GM19452 (cell line): Measurements from ENCODE around the gene DPF3.

Experiments
- ATAC-seq: cut with Tn5 transposase; IDR thresholded peaks from one replicate; pipeline ENCODE4 v1.9.1; 2021; ENCODE audit not compliant: unreplicated experiment

Gene DPF3

DNA sequence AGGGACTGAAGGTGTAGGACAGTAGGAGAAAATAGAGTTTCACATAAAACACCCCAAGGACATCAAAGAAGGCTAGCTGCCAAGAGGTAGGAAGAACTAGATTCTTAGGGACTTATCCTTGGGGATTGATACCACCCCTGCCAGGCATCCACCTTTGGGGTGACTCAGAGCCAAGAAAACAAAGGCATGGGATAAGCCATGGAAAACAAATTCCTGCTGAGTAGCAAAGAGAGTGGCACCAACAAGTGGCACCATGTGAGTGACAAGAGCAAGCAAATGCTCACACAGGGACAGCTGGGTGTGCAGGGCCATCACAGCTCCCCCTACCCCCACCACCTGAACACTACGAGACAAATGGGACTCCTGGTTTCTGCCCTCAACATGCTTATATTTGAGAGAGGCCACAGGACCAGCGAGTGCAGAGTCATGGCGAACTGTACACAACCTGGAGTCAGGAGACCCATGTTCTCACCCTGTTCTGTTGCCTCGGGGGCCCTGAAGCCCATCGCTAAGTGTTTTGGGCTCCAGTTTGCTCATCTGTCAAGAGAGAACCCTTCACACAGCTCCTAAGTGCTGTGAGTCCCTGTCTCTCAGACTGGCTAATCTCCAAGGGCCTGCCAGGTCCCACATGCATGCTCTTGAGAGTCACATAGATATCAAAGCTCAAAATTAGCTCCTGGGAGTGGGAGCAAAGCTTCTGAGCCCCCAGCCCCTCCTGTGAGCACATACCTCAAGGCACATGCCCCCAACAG is 91.9 kb downstream of the DPF3 start:
- no peak for ATAC-seq

DNA sequence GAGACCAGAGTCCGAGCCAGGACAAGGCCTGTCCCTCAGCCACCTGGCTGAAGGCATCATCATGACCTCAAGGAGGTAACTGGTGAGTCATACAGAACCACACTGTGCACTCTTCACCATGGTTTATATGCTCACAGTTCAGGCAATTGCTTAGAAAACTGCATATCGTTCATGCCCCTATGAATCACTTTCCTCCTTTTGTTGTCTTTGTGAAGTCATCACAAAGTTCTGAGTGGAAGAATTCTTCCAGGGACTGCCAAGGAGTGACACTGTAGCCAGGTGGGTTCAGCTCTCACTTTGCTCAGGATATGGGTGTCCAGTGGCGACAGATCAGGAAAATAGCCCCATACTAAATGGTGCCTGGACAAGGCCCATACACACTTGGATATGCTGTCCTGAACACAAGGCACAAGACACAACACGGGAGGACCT is 92.5 kb downstream of the DPF3 start:
- ATAC-seq, result no peak

DNA sequence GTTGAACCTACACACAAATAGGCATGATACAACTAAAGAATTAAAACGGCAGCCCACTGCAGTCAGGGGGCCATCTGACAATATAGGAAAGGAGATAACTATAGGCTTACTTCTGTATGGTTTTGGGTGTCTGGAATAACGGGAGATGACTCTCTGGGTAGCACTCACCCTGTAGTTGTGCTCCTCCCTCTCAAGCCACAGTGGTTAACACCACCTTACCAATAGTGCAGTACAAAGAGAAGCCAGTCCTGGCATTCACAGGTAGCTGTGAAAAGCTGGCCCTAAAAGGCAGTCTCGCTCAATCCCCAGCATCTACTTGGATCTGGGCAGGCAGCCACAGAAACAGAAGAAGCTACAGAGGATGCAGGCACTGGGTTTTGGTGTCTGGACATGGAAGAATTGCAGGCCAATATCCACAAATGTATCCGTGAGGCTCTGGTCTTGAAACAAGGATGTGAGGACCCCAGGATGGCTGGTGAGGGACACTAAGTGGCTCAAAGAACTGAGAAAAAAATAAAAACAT is 93.0 kb downstream of the DPF3 start:
- ATAC-seq, result no peak

DNA sequence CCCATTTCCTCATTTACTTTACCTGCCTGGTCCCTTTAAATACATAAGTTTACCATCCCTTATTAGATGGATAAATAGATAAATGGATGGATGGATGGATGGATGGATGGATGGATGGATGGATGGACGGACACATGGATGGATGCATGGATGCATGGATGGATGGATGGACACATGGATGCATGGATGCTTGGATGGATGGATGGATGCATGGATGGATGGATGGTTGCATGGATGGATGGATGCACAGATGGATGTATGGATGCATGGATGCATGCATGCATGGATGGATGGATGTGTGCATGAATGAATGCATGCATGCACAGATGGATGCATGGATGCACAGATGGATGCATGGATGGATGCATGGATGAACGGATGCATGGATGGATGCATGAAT is 93.6 kb downstream of the DPF3 start:
- no peak for ATAC-seq

DNA sequence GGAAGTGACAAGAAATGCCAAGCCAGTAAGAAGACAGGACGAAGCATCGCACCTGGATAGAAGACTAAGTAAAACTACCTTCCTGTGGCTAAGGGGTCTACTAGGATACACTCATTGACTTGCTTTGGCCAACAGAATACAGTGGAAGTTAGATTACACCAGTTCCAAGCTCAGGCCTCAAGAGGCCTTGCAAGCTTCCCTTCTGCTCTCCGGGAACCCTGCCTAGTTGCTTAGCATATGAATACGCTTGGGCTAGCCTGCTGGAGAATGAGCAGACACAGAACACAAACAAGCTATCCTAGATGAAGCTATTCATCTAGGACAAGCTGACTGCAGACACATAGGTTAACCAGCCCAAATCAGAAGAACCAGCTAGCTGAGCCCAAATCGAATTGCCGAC is 97.0 kb downstream of the DPF3 start:
- no peak for ATAC-seq

DNA sequence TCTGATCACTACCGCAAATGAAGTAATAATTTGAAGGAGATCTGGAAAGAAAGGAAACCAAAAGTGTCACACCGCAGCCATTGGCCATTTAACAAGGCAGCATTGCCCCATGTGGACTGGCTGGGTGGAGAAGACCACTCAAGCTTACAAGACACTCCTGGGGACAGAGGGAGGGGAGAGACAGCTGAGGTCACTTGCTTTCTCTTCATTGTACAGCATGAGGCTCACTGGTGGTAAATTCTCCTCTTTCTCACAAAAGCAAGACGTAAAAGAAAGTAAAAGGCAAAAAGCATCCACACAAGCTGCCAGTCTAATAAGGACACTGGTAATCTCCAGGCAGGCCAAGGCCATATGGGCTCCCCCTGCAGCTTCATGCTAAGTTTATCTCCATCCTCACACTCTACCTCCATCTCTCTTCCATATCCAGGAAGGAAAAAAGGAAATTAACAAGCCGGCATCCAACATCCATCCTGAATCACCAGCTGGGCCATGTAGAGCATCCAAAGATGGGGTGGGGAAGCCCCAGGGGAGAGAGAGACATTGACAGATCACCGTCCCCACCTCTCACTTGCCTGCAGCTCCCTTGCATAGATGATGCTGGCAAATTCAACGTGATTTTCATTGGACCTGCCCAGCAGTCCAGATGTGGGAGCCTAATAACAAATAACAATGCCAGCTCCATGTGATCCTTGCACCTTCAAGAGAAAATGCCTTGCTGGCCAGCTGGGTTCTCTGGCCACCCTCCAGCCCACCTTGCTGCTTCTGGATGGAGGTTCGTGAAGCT is 100.6 kb downstream of the DPF3 start:
- ATAC-seq, result no peak

DNA sequence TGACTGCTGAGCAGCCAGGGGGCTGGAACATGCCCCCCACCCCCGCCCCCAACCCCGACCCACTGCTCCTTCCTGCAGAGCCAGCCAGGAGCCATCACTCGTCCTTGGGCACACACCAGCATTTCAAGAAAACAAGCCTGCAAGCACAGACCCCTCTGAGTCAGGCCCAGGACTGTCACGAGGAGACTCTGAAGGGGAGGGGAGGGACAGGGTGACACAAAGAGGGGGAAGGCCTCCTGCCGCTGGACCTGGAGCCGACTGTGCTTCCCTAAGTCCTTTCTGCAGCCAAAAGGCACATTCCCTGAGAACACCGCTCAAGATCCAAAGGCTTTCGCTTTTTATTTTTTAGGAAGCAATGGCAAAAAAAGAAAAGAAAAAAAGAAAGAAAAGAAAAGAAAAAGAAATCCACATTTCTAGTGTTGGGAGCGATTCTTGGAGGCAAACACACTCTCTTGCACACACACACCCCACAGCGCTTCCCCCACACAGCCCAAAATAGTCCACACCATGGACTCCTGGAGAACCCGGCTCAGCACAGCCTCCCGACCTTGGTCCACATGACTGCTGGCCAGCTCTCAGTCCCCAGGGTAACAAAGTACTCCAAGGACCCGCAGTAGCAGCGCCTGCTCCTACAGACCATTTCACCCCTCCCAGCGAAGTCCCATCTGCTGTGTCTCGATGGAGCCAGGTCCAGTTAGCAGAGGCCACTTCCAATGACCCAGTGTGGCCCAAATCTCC is 101.7 kb downstream of the DPF3 start:
- no peak for ATAC-seq

DNA sequence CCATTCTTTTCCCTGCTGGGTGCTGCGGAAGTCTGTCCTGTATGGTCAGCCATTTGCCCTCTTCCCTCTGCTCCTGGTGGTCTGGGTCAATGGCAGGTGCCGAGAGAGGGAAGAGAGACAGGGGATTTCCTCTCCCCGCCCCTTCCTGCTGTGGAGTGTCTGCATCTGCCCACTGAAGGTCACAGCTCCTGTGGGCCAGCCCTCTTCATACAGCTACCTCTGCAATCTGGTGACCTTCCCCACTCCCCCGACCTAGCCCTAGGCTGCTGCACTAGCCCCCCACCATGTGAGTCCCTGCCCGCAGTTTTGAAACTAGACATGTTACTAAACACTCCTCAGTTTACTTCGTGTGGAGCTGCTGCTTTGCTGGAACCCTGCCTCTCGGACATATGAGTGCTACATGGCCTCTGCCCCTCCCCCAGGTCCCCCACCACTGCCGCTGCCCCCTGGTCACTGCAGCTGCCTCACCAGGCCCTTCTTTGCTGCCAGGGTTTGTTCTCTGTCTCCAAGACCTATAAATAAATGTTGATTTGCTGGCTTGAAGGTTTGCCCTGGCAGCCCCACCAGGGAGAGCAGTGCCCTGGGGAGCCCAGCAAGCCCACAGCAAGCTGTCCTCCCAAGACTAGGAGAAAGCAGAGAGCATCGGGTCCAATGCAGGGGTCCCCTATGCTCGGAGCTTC is 102.9 kb downstream of the DPF3 start:
- ATAC-seq, result no peak

DNA sequence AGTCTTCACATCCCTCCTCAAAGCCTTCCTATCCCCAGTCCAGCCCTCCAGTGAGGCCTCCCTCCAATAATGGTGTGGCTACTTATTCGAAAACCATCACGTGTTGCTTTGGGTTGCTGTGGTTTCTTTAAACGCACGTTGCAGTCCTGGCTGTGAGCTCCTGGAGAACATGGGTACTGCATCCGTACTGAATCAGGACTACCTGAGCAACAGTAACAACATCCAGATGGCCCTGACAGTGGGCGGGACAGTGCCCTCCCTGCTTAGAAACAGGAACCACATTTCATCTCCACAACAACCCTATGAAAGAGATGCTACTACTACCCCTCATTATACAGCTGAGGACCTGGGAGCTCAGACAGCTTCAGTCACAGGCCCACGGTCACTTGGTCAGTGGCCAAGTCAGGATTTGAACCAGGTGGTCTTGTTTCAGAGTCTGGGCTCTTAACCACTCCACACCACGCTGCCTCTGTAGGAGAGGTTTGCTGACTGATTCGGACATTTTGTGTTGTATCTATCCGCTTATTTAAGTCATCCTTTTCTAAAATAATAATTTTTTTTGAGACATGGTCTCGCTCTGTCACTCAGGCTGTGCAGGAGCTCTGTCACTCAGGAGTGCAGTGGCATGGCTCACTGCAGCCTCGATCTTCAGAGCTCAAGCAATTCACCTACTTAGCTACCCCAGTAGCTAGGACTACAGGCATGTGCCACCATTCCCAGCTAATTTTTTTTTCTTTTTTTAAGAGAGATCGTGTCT is 104.8 kb downstream of the DPF3 start:
- ATAC-seq, result no peak

DNA sequence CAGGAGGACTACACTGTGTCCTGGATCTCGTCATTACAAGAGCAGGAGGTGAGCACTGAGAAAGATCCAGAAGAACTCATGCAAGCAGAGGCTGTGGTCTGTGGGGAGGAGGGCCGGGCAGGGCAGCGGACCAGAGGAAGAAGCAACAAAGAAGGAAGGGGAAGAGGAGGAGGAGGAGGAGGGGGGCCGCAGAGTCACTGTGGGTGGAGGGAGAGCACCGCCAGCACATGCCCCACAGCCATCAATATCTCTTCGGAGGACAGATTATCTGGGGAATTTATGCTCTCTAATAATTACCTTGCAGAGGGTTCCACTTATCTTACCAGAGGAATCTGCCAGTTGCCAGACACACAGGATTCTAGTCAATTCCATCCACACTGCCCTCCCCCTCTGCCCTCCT is 105.6 kb downstream of the DPF3 start:
- ATAC-seq, result no peak

DNA sequence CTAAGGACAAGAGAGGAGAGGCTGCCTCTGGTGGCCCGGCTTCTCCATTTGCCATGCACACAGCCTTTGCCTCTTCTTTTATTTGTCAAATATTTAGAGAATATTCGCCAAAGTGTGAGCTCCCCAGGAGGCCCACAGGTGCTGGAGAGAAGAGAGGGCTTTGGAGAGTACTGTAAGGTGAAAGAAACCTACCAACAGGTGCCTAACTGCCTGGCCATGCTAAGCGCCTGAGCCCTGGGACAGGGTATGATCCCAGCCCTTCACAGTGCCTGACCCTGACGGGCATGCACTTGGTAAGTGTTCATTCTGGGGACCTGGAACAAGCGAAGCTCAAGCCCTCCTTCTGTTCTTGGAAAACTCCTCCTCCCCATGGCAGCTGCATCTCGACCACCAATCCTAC is 106.1 kb downstream of the DPF3 start:
- no peak for ATAC-seq

DNA sequence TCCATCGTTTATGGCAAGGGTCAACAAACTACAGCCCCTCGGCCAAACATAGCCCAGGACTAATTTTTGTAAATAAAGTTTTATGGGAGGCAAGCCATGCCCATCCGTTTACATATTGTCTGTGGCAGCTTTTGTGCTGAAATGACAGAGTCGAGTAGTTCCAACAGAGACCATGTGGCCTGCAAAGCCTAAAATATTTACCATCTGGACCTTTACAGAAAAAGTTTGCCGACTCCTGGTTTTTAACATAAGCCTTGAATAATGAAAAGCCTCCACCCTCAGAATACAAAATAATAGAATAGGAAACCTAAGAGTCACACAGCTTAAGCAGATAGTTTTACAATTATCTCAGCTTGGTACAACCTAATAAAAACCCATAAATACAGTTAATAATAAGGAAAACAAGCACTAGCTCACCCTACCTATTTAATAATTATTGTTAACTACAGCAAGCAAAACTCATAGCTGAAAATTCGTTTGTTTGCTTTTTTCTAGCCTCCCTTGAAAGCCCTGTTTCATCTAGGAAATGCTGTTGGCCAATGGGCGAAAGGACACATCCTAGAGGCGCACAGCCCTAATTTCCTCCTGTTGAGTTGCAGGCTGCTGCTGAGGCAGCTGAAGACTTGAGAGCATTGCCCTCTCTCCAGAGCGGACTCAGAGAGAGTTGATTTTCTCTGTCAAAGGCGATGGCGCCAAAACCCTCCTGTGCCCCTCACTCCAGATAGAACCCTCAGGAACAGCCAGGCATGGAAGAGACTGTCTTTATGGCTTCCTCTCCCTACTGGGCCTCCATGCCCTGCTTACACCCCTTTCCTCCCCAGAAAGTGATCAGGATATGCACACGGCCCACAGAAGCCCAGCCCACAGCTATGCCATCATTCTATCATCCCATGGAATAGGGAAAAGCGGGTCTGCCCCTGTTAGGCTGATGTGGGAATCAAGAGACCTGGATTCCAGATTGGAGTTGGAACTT is 107.2 kb downstream of the DPF3 start:
- no peak for ATAC-seq

DNA sequence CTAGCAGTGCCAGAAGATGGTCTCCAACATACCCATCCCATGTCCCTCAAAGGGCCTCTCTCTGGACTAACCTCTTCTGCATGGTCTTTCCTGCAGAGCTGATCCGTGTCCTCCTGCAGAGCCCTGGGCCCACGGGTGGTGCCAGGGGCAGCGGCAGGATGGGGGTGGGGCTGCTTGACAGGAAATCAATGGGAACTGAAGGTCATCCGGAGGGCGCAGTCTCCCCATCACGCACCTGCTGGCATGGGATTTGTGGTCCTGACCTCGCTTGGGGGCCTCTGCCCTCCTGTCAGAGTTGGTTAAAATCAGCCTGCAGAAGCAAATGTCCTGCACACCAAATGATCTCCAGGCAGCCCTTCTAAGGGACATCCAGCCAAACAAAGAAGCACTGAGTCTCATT is 110.2 kb downstream of the DPF3 start:
- no peak for ATAC-seq

DNA sequence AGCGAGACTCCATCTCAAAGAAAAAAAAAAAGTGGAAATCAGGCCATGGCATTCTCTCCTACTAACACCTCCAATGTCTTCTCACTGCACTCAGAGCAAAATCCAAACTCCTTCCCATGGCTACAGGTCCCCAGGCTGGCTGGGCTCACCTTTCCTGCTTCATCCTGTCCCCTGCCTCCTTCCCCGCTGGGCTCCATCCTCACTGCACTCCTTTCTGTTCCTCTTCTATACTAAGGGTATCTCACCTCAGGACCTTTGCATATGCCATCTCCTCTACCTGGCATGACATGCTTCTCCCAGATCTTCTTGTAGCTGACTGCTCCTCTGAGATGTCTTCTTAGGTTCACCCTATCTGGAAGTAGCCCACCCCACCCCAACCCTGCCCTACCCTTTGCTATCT is 111.1 kb downstream of the DPF3 start:
- no peak for ATAC-seq

DNA sequence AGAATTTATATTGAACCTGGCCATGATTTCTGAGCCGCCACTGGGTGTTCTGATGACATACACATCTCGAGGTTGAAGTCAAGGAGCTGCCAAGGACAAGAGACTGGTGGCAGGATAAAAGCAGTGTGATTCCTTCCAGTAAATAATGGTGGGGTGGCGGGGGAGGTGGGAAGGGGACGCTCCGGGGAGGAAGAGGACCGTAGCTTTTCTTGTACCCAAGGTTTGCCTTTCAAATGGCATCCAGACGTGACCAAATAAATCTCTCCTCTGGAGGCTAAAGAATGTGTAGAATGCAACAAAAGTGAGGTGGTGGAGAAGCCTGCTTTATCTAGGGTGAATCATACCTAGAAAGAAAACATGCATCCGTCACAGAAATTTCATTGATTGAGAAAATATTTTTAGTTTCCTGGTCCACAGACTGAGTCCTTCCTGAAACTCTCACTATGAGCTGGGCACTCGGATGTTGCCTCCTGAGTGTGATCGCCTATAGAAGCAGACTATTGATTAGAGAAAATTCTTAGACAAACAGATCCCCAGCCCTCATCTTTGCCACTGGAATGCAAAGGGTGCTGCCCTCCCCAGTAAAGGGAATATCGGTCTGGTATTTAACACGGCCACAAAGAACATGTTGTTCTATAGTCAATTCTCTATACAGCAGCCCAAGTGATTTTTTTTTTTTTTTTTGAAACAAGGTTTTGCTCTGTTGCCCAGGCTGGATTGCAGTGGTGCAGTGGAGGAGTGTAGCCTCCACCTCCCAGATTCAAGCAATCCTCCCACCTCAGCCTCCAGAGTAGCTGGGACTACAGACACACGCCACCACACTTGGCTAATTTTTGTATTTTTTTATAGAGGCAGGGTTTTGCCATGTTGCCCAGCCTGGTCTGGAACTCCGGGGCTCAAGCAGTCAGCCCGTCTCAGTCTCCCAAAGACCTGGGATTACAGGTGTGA is 112.1 kb downstream of the DPF3 start:
- ATAC-seq, result no peak

DNA sequence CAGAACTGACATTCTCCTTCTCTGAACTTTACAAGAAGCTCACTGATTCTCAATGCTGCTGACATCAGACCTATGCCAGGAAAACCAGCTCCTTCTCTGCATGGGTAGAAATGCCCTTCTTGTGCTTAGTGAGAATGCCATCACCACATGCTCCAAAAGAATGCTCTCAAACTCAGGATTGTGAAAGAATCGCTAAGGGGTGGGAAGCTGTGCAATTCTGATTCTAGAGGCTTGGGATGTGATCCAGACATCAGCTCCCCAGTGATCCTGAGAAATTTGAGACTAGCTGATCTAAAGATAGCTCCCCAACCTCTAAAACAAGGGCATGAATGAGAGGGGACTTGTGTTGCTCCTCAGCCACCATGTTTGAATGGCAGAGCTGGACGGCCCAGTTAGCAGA is 113.2 kb downstream of the DPF3 start:
- no peak for ATAC-seq

DNA sequence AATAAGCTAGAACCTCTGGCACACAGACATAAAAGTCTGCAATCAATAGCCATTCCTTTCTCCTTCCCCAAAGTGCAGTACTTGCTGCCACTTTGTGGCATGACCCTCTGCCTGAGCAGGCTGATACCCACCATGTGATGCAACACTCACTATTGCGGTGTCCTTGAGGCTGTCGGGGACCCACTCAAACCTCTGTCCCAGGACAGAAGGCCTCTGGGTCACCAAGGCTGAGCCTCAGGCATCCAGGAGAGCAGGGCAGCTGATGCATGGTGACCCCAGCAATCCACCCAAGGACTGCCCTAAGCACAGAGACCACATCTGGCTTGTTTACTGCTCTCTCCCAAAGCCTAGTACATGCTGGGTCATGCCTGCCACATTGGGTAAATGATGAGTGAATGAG is 114.2 kb downstream of the DPF3 start:
- no peak for ATAC-seq

DNA sequence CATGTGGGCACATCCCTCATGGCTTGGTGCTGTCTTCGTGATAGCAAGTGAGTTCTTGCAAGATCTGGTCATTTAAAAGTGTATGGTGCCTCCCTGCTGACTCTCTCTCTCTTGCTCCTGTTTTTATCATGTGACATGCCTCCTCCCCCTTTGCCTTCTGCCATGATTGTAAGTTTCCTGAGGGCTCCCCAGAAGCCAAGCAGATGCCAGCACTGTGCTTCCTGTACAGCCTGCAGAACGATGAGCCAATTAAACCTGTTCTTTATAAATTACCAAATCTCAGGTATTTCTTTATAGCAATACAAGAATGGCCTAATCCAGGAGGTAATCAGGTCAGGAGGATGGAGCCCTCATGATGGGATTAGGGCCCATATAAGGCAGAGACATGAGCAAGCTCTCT is 116.3 kb downstream of the DPF3 start:
- no peak for ATAC-seq
